Endothelial cell of umbilical vein (primary cell): ENCODE results near the gene LAG3.

Experiments used
- EZH2 ChIP-seq: IDR thresholded peaks from 2 replicates; pipeline ENCODE4 v1.6.1; 2012; ENCODE audit warnings: borderline replicate concordance, low read depth, mild to moderate bottlenecking, moderate library complexity, low read length, inconsistent platforms; ENCODE audit not compliant: severe bottlenecking
- GATA2 ChIP-seq: IDR thresholded peaks from 2 replicates; pipeline ENCODE4 v1.7.0; 2011; ENCODE audit warnings: low read depth, mild to moderate bottlenecking, moderate library complexity, mixed read lengths, low read length; ENCODE audit not compliant: insufficient read length, insufficient read depth
- MAX ChIP-seq: IDR thresholded peaks from 2 replicates; pipeline ENCODE4 v1.6.1; 2011; ENCODE audit not compliant: insufficient read depth, insufficient read length

DNA sequence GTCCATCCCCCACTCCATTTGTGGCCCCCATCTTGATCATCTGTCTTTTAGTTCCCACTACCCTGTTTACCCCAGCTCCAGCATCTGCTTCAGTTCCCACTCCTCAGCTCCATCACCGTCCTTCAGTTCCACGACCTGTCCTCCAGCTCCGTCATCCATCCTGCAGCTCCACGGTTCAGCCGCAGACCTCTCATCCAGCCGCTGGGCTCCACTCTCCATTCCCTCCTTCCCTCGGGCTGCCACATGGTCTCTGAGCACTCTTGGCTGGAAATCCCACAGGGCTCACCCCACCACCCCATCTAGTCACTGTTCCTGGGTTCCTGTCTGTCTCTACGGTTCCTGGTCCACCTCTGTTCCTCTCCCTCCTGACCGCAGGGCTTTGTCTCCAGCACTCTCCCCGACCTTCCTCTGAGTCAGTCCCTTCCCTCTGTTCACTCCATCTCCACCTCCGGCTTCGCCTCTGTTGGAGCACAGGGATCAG lies 52.6 kb downstream of the LAG3 start:
- TF ChIP-seq EZH2: no peak
- TF ChIP-seq GATA2: no peak
- no peak for TF ChIP-seq MAX
